Measurements from ENCODE around the gene FRK.

Gene FRK

DNA sequence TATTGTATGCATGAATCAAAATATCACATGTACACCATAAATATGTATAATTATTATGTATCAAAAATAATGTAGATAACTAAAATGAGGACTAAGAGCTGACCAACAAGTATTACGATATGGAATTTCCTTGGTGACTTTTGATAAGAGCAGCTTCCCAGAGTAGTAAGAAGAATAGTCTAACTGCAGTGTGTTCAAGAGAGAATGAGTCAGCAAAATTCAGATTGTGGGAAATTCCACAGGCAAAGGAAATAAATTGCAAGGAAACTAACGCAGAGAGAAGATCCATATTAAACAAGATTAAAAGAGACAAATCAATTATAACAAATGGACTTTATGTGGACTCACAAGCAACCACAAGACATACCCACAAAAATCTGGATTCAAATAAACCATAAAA lies 26.4 kb downstream of the FRK start:
- no peak for DNase-seq

DNA sequence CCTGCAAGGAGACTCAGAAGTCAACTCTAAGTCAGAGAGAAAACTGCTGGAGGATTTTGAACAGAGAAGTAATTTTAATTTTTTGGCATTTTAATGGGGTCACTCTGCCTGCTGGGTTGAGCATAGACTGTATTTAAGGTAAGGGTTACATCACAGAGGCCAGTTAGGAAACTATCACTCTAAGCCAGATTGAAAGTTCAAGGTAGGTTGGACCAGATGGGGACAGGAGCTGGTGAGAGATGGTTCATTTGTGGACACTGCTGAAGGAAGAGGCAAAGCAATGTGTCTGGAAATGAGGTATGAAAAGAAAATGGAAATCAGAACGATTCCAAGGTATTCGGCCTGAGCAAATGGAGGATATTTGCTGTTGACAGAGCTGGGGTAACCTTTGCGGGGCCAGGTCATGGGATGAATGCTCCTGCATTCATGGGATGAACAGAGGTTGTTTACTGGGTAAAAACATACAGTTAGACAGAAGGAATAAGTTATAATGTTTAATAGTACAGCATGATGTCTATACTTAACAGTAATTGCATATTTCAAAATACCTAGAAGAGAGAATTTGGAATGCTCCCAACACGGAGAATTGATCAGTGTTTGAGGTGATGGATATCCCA lies 26.9 kb downstream of the FRK start:
- no peak for DNase-seq

GRCh38 chr6:116030770-116031169 lies 29.9 kb downstream of the FRK start:
- DNase-seq, result no peak

- DNase-seq, result no peak
Observed at GRCh38 chr6:116029535-116029934, 31.2 kb downstream of the FRK start.

GRCh38 chr6:116028233-116028632 lies 32.5 kb downstream of the FRK start:
- DNase-seq, result no peak

GRCh38 chr6:116027801-116028200 lies 32.9 kb downstream of the FRK start:
- no peak for DNase-seq

DNA sequence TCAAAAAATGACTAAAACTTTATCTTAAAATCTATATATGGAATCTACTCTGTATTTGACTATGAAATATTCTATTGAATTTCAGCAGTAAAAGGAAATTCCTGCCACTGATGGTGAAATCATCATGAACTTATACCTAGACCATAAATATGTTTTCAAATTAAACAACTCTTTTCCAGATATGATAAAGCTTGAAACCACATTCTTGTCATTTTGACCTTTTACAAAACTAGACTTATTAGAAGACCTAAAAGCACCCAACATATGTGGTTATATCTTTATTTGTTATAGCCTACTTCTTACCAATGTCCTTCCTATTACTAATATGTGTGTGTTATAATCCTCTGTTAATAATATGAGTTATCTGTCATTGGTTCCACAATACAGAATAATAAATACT lies 35.3 kb downstream of the FRK start:
- no peak for DNase-seq

- no peak for DNase-seq
Observed at GRCh38 chr6:116022841-116023445, 37.7 kb downstream of the FRK start.

DNA sequence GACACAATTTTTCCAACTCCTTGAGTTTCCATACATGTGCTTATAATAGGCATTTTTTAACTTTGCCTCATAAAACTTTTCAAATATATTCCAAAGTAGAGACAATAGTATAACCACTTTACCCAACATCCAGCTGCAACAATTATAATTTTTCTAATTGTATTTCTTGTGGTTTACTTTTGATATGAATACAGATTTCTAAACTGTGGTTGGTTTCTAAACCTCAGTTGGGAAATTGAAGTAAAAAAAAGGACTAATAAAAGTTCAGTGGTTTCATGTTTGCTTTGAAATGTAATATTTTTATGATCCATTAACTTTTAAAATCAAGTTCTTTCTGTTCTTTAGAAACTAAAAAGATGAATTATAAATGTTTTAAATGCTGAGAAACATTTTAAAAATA lies 40.0 kb downstream of the FRK start:
- DNase-seq, result no peak

GRCh38 chr6:116019428-116019827 lies 41.3 kb downstream of the FRK start:
- no peak for DNase-seq

GRCh38 chr6:116018976-116019375 lies 41.7 kb downstream of the FRK start:
- no peak for DNase-seq

DNA sequence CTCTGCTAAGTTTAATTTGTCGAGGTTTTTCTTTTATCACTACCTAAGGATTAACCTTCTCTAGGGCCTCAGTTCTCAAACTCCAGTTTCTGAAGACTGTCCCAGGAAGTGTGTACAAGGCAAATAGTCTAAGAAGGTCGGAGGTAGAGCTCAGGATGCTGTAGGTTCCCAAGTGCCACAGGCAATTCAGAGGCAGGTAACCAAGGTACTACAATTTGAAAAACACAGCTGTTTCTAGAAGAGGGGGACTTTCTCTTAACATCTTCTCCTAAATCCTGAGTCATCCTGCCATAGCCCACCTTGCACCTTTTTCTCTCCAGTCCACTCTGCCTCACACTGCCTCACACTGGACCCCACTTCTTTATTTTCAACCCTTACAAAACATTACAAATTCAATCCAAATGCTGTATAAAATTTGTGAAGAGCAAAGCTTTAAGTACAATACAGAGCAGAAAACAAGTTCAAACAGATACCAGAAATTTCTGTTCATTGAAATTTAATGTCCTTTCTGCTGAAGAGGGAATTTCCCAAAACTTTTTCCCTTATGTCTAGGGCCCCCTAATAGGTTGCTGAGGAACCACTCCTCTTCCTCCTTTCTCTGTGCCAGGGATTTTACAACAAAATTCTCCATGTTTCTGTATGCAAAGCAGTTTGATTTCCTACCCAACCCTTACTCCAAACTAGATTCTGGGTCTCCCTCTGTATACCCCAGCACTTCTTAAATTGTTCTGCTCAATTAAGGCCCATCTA lies 43.0 kb downstream of the FRK start:
- DNase-seq, result no peak

DNA sequence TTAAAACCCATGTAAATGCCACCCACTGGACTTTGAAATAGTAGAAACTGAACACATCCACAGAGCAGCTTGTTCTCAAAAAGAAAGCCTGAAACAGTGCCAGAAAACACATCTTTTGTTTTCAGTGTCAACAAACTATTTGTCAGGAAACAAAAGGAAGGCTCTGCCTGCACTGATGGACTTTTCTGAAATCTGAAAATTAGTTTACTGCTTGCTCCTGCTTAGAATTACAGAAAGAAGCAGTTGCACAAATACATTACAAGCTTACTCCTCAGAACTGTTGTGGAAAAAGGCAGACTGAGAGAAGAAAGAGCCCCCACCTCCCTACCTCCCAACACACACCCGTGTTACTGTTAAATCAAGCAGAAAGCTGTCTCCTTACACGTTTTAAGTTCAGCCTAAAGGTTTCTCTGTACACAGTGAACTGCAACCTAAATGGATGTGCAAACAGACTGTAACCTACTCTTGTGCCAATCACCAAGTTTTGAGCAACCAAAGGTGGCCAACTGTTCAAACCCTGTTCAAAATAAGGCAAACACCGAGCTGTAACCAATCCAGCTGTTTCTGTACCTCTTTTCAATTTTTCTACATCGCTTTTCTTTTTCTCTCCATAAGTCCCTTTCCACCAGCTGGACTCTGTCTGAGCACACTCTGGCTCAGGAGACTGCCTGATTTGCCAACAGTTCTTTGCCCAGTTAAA lies 43.7 kb downstream of the FRK start:
- no peak for DNase-seq

DNA sequence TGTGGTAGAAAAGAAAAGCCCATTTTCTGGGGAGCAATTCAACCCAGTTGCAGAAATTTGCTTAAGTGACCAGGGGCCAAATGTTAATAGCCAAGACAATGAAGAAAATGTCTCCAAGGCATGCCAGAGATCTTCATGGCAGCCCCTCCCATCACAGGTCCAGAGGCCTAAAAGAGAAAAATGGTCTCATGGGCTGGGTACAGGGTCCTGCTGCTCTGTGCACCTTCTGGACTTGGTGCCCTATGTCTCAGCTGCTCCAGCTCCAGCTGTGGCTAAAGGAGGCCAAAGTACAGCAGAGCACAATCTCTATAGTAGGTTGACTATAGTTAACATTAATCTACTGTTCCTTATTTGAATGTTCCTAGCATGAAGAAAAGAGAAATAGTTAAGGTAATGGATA lies 44.7 kb downstream of the FRK start:
- no peak for DNase-seq

DNA sequence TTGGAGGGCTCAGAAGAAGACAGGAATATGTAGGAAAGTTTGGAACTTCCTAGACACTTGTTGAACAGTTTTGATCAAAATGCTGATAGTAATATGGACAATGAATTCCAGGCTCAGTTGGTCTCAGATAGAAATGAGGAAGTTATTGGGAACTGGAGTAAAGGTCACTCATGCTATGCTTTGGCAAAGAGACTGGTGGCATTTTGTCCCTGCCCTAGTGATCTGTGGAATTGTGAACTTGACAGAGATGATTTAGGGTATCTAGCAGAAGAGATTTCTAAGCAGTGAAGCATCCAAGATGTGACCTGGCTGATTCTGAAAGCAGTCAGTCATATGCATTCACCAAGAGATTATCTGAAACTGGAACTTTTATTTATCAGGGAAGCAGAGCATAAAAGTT lies 45.1 kb downstream of the FRK start:
- no peak for DNase-seq

- no peak for DNase-seq
Observed at GRCh38 chr6:116012951-116013350, 47.7 kb downstream of the FRK start.

GRCh38 chr6:116012471-116012949 lies 48.2 kb downstream of the FRK start:
- no peak for DNase-seq

DNA sequence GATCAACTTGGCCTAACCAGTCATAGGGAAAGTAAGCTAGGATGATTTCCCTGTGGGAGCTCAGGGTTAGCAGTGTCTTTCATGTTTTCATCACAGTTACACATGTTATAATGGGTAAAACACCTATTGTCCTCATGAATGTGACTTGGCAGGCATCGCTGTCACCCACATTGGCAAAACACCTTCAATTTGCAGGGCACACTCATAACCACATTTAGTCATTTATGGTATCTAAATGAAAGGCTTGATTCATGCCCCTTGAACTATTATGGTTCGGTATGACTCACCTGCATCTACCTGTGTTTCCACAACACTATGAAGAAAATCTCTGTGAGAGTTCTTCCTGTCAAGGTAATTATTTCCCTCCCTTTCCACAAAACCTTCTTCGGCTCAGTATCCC lies 49.2 kb downstream of the FRK start:
- DNase-seq, result no peak

DNA sequence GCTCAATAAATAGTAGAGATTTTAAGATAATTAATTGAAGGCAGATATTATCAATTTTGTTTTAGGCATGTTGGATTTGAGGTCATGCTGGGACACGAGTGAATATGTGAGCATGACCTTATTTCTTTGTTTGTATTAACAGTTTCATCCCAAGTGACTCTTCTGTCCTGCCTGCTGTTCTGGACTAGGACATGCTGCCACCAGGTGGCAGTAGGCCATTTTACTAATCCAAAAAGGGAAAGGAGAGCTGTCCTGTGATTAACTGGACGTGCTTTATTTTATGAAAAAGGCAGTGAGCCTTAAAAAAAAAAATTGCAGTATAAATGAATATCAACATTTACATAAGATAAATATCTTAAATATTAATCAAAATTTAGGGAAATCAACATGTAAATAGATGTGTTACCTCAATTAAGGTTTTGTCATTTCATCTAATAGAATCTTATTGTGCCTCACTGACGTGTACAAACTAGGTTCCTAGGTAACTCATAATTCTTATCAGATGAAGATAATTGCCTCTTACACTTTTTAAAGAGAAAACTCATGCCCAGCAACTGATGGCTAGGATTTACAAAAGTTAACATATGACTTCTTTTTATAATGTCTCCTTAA lies 49.8 kb downstream of the FRK start:
- peak; percentile 40 for DNase-seq

GRCh38 chr6:116010386-116010785 lies 50.3 kb downstream of the FRK start:
- no peak for DNase-seq

DNA sequence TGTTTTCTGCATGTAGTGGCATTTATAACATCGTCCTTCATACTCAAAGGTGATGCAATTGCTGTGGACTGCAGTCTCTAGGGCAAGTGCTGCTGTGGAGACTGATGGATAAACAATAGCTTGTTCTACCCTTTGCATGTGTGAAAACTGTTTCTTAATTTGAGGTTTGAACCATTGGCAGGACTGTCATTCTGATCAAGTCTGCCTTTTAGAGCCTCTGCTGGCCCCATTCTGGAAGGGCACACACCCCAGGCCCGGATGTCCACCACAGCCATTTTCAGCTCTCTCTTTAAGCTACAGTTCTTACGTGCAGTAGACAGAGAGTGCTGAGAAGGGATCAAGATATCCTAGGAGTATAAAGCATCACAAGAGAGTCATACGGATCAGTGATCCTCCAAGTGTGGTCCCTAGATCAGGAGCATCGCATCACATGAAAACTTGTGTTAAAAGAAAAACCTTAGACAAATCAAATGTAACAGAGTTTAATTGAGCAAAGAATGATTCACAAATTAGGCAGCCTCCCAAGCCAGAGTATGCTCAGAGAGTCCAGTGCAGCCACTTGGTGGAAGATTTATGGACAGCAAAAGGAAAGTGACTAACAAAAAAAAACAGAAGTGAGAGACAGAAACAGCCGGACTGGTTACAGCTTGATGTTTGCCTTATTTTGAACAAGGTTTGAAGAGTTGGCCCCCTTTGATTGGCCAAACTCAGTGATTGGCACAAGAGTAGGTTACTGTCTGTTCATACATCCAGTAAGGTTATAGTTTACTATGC lies 52.0 kb downstream of the FRK start:
- peak; percentile 92 for DNase-seq
